Epidermal melanocyte (primary cell): ENCODE results near the gene HSP90AB1.
A peak's percentile ranks its signal among the peaks of the same experiment; 100 is the strongest.
"Not testable (repeated sequence)": the region's sequence is repeated elsewhere in the genome, so short reads cannot be mapped to it uniquely, and the experiment has no call there.

Experiments used
- DNase-seq: peaks from one replicate; pipeline ENCODE4 v3.0.0; 2011; ENCODE audit warnings: low spot score; ENCODE audit not compliant: insufficient read length

The HSP90AB1 gene

GRCh38 chr6:44222486-44223318 lies 24.2 kb upstream of the HSP90AB1 start:
- DNase-seq: no peak

- DNase-seq: peak; percentile 87
These were observed 23.4 kb upstream of the HSP90AB1 start, which contains the start of gene SLC29A1 for GRCh38 chr6:44223319-44224028. Gene SLC29A1 (plus strand): TSS chr6:44223595. CDS start chr6:44227314, 3,719 bp downstream.

GRCh38 chr6:44224029-44224964 lies 22.6 kb upstream of the HSP90AB1 start:
- no peak for DNase-seq

- DNase-seq: no peak
These were observed 22.0 kb upstream of the HSP90AB1 start for GRCh38 chr6:44224965-44225305.

- no peak for DNase-seq
These were observed 21.1 kb upstream of the HSP90AB1 start for GRCh38 chr6:44225579-44226325.

- DNase-seq: no peak
These were observed 20.3 kb upstream of the HSP90AB1 start for GRCh38 chr6:44226368-44227147.

- no peak for DNase-seq
These were observed 19.6 kb upstream of the HSP90AB1 start for GRCh38 chr6:44227148-44227793.

- DNase-seq: no peak
These were observed 18.9 kb upstream of the HSP90AB1 start for GRCh38 chr6:44228031-44228430.

GRCh38 chr6:44228433-44228832 lies 18.5 kb upstream of the HSP90AB1 start:
- no peak for DNase-seq

GRCh38 chr6:44228836-44229235 lies 18.1 kb upstream of the HSP90AB1 start:
- no peak for DNase-seq

- DNase-seq: no peak
These were observed 17.4 kb upstream of the HSP90AB1 start for GRCh38 chr6:44229376-44230033.

- no peak for DNase-seq
These were observed 16.7 kb upstream of the HSP90AB1 start for GRCh38 chr6:44230034-44230675.

GRCh38 chr6:44231426-44231825 lies 15.5 kb upstream of the HSP90AB1 start:
- not testable (repeated sequence) for DNase-seq

- DNase-seq: no peak
These were observed 14.0 kb upstream of the HSP90AB1 start for GRCh38 chr6:44232676-44233566.

- no peak for DNase-seq
These were observed 13.3 kb upstream of the HSP90AB1 start for GRCh38 chr6:44233567-44234100.

GRCh38 chr6:44234101-44235025 lies 12.5 kb upstream of the HSP90AB1 start:
- DNase-seq: peak; percentile 81
